GM19328 (cell line): Measurements from ENCODE around the gene TRIM72.
"Not testable (repeated sequence)": the region's sequence is repeated elsewhere in the genome, so short reads cannot be mapped to it uniquely, and the experiment has no call there.

Experiments
- ATAC-seq: cut with Tn5 transposase; IDR thresholded peaks from one replicate; pipeline ENCODE4 v1.9.1; 2021; ENCODE audit warnings: mild to moderate bottlenecking, moderate library complexity; ENCODE audit not compliant: unreplicated experiment

TRIM72 gene

DNA sequence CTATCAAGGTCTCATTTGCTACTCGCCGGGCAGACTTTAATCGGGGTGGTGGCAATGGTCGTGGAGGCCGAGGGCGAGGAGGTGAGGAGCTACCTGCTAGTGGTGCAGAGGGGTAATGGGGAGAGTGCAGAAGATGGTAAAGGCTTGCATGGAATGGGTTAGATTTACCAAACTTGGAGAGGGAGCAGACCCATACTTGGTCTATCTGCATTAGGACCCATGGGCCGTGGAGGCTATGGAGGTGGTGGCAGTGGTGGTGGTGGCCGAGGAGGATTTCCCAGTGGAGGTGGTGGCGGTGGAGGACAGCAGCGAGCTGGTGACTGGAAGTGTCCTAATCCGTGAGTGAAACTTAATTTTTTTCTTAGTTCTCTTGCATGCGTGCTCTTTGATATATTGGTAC, 23.9 kb upstream of the TRIM72 start:
- ATAC-seq = no peak

DNA sequence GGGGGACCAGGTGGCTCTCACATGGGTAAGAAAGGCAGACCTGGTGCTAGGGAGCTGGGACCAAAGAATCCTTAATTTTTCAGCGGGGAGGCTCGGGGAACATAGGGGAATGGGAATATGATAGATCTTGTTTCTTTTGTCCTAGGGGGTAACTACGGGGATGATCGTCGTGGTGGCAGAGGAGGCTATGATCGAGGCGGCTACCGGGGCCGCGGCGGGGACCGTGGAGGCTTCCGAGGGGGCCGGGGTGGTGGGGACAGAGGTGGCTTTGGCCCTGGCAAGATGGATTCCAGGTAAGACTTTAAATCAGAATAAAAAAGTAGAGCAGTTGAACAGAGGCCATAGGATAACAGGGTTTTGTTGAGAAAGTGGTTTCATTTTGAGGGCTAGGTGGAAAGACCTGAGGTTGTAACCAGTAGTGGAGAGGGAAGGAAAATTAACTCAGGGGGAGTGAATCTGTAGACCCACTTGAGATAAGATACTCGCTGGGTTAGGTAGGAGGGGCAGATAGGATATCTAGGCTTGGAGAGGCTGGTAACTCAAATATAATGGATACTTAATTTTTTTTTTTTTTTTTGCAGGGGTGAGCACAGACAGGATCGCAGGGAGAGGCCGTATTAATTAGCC, 23.0 kb upstream of the TRIM72 start:
- no peak for ATAC-seq

DNA sequence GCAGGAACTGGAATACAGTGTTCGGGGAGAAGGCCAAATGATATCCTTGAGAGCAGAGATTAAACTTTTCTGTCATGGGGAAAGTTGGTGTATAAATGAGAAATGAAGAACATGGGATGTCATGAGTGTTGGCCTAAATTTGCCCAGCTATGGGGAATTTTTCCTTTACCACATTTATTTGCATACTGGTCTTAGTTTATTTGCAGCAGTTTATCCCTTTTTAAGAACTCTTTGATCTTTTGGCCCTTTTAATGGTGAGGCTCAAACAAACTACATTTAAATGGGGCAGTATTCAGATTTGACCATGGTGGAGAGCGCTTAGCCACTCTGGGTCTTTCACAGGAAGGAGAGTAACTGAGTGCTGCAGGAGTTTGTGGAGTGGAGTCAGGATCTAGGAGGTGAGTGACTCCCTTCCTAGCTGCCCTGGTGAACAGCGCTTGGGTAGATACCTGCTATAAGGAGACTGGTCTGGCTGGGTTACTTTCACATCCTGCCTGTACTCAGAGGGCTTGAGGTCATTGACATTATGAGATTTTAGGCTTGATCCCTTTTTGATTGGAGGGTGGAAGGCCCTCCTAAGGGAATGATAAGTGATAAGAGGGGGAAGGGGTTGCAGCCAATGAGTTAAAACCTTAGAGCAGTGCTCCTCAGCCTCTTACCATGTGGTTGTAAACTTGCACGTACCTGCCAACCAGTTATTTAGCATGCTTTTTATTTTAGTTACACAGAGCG, 22.1 kb upstream of the TRIM72 start:
- no peak for ATAC-seq

DNA sequence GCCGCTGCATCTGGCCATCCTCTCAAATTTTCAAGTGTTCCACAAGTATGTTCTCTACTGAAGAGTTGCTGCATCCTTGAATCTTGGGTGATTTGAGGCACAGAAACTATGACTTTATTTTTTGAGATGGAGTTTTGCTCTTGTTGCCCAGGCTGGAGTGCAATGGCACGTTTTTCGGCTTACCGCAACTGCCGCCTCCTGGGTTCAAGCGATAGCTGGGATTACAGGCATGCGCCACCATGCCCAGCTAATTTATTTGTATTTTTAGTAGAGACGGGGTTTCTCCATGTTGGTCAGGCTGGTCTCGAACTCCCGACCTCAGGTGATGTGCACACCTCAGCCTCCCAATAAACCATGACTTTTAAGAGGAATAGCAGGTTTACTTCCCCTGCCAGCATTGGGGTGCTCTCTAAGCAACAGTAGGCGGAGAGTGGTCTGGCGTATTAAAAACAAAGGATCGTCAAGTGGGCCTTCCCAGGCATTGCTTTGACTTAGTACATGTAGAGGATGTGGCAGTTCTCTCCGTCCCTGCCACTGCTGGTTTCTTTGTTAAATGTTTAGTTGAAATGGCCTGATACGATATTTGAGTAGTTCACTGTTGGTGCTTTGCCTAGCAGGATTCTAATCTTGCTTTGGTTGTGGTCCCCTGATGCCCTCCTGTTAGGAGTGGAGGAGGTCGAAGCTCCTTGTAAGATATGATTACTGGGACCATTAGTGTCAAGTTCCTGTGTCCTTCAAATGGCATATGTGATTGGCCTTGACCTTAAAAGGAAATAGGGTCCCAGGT, 20.9 kb upstream of the TRIM72 start:
- ATAC-seq = no peak

DNA sequence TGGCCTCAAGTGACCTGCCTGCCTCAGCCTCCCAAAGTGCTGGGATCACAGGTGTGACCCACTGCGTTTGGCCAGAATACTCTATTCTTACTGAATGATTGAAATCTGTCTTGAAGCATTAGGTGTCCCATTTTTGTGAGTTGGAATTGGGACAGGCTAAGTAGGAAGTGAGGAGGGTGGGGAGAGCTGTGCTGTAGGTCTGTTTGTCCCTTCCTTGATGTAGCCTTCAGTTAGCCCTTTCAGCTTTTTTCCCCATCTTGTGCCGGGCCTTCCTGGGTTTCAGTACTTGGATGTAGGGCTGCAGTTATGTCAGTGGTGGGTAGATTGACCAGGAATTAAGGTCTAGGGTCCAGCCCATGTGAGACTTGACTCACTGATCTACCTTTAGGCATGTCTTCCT, 20.0 kb upstream of the TRIM72 start:
- ATAC-seq = no peak

DNA sequence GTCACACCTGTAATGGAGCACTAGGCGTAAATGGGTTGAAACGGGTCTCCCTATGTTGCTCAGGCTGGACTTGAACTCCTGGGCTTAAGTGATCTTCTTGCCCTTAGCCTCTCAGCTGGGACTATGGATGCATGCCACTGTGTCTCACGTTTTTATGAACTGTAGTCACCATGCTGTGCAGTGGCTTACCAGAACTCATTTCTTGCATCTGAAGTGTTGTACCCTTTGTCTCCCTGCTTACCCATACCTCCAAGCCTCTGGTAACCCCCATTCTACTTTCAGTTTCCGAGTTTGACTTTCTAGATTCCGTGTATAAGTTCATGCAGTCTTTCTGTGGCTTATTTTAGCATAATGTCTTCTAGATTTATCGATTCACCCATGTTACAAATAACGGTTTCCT, 19.0 kb upstream of the TRIM72 start:
- ATAC-seq = no peak

DNA sequence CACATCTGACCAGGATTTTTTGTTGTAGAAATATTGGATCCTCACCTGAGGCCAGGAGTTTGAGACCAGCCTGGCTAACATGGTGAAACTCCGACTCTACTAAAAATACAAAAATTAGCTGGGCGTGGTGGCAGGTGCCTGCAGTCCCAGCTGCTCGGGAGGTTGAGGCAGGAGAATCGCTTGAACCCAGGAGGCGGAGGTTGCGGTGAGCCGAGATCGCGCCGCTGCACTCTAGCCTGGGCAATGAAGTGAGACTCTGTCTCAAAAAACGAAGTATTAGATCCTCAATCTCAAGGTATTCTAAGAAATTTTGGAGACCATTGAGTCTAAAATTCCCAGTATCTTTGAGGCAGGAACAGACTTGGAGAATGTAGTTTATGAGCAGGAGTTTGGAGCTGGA, 18.1 kb upstream of the TRIM72 start:
- not testable (repeated sequence) for ATAC-seq

DNA sequence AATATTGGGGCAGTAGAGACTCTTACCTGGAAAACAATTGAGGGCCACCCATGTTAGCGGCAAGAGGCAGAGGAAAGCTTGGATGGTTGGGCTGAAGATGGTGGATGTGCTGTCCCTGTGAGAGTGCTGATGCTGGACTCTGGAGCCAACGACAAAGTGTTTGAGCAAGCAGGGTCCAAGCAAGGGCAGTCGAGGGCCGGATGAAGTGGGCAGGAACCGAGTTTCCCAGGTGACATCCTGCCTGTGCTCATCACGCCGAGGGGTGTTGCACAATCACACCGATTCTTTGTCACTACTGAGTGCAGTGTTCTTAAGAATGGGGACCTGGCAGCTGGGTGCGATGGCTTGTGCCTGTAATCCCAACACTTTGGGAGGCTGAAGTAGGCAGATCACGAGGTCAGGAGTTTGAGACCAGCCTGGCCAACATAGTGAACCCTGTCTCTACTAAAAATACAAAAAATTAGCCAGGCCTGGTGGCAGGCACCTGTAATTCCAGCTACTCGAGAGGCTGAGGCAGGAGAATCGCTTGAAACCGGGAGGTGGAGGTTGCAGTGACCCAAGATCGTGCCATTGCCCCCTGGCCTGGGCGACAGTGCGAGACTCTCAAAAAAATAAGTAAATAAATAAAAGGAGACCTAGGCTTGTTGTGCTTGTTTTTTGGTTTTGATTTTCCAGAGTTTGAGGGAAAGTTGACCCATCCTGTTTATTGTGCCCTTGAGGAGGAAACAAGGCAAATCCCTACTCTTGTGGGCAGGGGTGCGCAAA, 17.4 kb upstream of the TRIM72 start:
- no peak for ATAC-seq

DNA sequence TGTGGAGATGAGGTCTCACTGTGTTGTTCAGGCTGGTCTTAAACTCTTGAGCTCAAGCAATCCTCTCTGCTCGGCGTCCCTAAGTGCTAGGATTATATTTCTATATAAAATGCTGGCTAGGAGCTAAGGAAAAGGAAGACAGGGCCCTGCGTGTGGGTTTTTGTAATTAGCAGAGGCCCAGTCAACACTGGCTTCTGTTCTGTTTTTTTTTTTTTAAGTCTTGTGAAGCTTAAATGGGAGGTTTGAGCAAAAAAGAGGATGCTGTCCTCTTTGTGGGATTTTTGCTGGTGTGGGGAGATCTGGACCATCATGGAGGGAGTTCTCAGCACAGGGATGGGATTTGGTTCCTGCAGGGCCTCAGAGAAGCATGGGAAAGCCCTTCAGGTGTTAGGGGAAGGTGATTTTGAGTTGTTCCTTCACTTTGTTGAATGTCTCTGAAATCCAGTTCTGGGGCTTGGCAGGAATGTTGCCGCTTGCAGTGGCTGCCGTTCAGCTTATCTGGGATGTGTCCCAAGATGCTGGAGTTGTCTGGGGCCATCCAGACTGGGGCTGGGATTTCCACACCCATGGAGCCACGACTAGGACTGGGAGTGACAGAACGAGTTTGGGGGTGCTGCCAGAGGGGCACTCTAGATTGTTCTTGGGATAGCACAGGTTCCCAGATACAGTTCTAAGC, 15.6 kb upstream of the TRIM72 start:
- no peak for ATAC-seq

DNA sequence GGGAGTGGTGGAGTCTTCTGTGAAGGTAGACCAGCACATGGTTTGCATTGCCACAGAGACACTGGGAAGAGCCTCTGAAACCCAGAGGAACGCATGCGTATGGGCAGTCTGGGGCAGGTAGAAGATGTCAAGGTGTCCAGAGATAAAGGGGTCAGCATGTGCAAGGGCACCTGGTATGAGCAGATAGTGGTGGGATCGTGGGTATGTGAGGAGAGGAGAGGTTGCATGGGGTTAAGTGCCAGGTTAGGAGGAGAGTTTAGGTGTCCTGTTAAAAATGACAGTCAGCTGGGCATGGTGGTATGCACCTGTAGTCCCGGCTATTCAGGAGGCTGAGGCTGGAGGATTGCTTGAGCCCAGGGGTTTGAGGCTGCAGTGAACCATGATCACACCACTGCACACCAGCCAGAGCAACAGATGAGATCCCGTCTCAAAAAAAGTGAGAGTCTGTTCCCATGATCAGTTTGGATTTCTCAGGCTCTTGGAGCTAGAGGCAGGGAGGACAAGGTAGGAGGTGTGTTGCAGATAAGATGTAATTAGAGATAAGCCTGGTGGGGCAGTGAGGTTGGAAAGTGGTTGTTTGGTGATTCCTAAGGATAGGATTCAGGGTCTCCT, 14.4 kb upstream of the TRIM72 start:
- ATAC-seq = no peak

DNA sequence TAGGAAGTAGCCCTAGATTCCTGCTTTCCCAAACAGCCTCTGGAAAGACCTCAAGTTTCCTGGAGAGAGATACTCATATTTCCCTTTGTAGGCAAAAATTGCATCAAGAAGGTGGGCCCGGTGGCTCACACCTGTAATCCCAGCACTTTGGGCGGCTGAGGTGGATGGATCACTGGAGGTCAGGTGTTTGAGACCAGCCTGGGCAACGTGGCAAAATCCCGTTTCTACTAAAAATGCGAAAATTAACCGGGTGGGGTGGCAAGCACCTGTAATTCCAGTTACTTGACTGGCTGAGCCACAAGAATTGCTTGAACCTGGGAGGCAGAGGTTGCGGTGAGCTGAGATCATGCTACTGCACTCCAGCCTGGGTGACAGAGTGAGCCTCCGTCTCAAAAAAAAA, 13.8 kb upstream of the TRIM72 start:
- ATAC-seq = not testable (repeated sequence)

DNA sequence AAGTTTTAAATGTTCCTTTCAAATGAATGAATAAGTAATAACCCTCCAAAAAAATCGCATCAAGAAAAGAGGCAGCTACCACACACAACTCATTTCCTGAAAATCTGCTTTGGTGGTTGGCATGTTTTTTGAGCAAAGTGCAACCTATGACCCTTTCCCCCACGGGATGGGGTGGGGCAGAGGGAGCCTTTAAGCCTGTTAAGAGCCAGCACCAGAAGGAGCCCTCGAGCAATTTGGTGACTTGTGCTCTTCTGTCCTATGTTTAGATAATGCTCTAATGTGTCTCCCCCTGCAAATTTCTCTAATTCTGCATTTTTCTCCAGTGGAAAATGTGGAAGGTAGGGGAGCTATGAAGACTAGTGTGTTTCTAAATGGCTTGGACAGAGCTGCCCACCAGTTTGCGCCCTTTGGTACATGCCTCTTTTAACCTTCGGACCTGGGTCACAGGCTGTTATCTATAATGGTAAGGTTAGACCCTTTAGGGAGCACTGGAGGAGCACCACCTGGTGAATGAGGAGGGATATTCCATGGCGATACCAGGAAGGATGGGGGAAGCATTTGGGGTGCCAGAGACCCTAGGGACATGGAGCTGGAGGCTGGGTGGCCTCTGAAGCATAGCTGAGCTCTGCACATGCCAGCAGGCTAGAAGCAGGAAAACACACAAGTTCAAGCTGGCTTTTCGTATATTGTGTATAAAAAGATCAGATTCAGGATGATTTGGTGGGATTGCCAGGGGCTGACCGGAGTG, 12.9 kb upstream of the TRIM72 start:
- ATAC-seq = no peak

DNA sequence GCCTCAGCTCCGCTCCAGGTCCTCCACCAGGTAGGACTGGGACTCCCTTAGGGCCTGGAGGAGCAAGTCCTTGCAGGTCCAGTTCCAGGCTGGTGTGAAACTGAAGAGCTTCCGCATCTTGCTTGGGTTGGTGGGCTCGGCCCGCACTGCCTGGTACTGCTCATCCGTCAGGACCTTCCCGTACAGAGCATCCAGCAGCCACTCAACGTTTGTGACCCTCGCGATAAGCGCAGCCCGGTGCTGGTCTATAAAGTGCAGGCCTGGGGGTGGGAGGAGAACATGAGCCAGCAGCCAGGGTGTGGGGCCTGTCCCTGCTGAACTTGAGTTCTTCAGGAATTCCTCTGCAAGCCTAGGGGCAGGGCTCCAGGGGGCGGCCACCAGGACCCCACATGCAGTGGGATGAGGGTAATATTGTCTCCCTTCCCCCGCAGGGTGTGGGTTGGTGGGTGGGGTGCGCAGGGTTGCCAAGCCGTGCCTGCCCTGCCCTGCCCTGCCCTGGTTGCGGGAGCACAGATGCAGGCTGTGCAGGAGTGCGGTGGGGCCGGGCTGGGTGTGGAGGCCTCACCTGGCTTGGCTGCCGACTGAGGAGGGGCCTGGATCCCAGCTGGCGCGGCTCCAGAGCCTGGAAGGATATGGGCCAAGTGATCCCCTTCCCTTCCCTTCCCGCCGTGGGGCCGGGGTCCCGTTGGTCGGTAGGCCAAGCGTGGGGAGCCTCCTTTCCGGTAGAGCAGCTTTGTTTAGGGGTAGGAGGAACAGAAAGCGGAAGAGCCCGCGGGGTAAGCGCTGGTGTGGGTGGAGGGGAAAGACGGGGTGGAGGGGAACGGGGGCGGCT, 12.1 kb upstream of the TRIM72 start:
- no peak for ATAC-seq

DNA sequence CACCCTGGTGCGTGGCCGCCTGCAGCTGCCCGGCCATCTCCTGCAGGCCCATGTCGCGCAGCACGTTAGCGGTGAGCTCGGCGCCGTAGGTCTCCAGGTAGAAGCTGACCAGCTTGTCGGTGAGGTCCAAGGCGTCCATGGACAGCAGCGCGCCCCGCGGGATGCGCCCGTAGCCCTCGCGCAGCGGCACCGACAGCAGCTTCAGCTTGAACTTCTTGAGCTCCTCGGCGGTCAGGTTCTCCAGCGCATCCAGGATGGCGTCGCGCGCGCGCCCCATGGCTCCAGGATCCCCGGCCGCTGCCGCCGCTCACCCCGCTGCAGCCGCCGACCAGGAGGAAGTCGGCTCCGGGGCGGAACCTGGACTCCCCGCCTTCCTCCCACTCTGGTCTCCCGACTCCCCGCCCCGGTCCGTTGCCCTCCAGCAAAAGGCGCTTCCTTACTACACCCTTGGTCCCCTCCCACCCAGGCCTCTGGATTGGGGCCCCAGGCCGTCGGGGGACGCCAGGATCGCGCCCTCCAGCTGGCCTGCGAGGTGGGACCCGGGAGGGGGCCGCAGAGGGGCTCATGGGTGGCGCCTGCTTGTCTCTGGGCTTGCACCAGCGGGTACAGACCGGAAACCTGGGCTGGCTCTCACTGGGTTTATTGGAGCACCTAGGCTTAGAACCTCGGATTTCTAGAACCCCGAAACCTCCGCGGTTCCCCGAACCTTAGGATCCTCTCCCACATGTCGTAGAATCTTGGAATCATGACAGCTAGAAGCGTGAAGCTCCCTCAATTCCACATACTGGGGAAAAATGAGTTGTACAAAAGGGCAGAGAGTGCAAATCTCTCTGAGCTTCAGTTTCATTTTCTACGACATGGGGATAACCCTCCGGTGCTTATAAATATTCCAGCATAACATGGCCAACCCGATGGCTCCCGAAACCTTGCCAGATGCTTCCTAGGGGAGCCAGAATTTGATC, 11.2 kb upstream of the TRIM72 start, which contains the start of gene PYCARD:
TSS of gene PYCARD (minus strand) at position 347 of the 962 bp plus-strand sequence. CDS start at position 277, 70 bp downstream.
- ATAC-seq = no peak

DNA sequence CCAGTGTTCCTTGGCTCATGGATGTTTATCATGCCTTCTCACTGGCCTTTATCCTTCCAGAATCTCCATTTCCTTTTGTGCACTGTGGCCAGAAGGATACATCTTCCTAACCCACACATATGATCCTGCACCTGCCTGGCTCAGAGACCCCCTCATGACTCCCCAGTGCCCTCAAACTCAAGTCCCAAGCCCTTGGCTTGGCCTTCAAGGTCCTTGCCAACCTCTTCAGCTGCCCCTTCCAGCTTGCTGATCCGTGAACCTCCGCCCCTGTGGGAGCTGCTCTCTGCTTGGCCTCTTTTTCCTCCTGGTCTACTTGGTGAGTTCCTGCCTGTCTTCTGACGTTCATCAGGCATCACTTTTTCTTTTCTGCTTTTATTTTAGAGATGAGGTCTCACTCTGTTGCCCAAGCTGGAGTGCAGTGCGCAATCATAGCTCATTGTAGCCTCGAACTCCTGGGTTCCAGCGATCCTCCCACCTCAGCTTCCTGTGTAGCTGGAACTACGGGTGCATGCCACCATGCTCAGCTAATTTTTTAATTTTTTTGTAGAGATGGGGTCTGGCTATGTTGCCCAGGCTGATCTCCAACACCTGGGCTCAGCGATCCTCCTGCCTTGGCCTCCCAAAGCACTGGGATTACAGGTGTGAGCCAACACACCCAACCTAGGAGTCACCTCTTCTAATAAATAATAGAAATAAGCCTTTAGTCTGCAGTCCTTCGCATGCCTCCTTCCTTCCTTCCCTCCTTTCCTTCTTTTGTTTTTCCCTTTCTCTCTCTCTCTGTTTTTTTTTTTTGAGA, 8.8 kb upstream of the TRIM72 start:
- ATAC-seq = no peak

DNA sequence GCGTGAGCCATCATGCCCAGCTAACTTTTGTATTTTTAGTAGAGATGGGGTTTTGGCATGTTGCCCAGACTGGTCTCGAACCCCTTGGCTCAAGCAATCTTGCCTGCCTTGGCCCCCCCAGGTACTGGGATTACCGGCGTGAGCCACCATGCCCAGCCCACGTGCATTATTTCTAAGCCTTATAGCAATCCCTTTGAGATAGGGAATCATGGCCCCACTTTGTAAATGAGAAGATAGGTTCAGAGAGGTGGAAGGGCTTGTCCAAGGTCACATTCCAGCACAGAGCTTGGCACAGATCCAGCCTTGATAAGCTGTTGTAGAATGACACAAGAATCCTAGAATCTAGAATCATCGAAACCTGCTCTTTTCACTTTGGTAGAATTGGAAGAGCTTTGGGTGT, 7.1 kb upstream of the TRIM72 start:
- no peak for ATAC-seq

DNA sequence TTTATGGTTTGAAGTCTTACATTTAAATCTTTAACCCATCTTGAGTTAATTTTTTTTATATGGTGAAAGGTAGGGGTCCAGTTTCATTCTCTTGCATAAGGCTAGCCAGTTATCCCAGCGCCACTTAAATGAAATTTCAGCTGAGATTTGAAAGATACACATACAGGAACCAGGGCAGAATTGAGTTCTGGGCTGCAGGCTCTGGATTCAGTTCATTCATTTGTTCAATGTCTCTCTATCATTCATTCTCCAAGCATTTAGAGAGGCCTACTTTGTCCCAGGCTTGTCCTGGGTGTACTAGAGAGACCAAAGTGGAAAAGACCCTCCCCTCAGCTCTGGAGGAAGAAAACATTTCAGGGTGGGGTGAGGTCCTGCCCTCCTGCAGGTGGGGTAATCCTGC, 577 bp upstream of the TRIM72 start:
- no peak for ATAC-seq
